ENCODE data around the gene ZNF462.

GRCh38 chr9:106864373-106865143 lies 1.6 kb downstream of the ZNF462 start:
- TF ChIP-seq CTCF (IDR thresholded peaks at IDR 0.05) (no peak), POLR2A (IDR thresholded peaks at IDR 0.05) (no peak)
